K562 (cell line): ENCODE results near the gene MAP4.

Source experiments
- C11orf30 ChIP-seq: fragments of 450-650 bp; IDR thresholded peaks from 2 replicates; pipeline ENCODE4 v1.6.1; 2016; ENCODE audit warnings: low read depth, mild to moderate bottlenecking
- ELF2 ChIP-seq: fragments of 250-450 bp; sonication (Bioruptor Pico); IDR thresholded peaks from 2 replicates; pipeline ENCODE4 v1.5.0; 2021; ENCODE audit warnings: mild to moderate bottlenecking
- ESRRA ChIP-seq: fragments of 450-650 bp; IDR thresholded peaks from 2 replicates; pipeline ENCODE4 v1.6.1; 2014; ENCODE audit warnings: low read depth, mild to moderate bottlenecking, moderate library complexity, borderline replicate concordance
- ZBTB8A ChIP-seq: fragments of 450-650 bp; IDR thresholded peaks from 2 replicates; pipeline ENCODE4 v1.6.1; 2018; ENCODE audit warnings: mild to moderate bottlenecking, moderate library complexity; ENCODE audit not compliant: partially characterized antibody
- TF ChIP-seq, protein P1 (sequence below): IDR thresholded peaks from 2 replicates; pipeline ENCODE4 v1.6.1; 2016; ENCODE audit warnings: missing genetic modification characterization, missing compliant biosample characterization
- TF ChIP-seq, protein P2 (sequence below): sonication (generic); formaldehyde crosslinking; IDR thresholded peaks from 2 replicates; pipeline ENCODE4 v1.8.0; 2022; ENCODE audit warnings: mild to moderate bottlenecking, low read depth, missing genetic modification reagents

DNA sequence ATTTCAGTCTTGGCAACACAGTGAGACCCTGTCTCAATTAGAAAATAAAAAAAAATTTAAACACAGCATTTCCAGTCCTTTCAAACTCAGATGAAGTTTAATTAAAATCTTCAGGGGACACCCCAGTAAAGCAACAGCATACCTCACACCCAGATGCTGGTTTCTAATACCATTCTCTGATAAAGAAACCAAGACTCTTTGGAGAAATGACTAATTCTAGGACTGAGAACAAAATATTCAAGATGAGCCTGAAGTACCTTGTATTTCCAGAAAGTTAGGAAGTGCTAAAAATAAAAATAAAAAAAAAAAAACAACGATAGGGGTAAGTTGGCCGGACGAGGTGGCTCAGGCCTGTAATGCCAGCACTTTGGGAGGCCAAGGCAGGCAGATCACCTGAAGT is 14.0 kb upstream of the MAP4 start:
- TF ChIP-seq ZBTB8A: no peak
- TF ChIP-seq, protein P1, sequence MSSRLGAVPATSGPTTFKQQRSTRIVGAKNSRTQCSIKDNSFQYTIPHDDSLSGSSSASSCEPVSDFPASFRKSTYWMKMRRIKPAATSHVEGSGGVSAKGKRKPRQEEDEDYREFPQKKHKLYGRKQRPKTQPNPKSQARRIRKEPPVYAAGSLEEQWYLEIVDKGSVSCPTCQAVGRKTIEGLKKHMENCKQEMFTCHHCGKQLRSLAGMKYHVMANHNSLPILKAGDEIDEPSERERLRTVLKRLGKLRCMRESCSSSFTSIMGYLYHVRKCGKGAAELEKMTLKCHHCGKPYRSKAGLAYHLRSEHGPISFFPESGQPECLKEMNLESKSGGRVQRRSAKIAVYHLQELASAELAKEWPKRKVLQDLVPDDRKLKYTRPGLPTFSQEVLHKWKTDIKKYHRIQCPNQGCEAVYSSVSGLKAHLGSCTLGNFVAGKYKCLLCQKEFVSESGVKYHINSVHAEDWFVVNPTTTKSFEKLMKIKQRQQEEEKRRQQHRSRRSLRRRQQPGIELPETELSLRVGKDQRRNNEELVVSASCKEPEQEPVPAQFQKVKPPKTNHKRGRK (tag): no peak
- no peak for TF ChIP-seq C11orf30
- no peak for TF ChIP-seq ESRRA
- TF ChIP-seq ELF2: no peak
- TF ChIP-seq, protein P2, sequence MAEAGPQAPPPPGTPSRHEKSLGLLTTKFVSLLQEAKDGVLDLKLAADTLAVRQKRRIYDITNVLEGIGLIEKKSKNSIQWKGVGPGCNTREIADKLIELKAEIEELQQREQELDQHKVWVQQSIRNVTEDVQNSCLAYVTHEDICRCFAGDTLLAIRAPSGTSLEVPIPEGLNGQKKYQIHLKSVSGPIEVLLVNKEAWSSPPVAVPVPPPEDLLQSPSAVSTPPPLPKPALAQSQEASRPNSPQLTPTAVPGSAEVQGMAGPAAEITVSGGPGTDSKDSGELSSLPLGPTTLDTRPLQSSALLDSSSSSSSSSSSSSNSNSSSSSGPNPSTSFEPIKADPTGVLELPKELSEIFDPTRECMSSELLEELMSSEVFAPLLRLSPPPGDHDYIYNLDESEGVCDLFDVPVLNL (CRISPR knock-in tag): no peak
